Testis (tissue), 3 donors: Measurements from ENCODE around the gene HPD. TPM values are rescaled to one million over a fixed set of nuclear protein-coding genes. Genes with fewer than 3 reads are reported as not detected.

Source experiments
- DNase-seq: peaks from one replicate; pipeline ENCODE4 v3.0.0-alpha.2; 2019
- H3K27ac ChIP-seq, 2 donors: fragments of 200-600 bp; sonication (generic); one replicate each; pipeline ENCODE4 v1.5.1; 2019
- H3K27me3 ChIP-seq: fragments of 200-600 bp; sonication (generic); one replicate; pipeline ENCODE4 v1.5.1; 2019
- H3K36me3 ChIP-seq: fragments of 200-600 bp; sonication (generic); one replicate; pipeline ENCODE4 v1.5.1; 2017; ENCODE audit warnings: low read depth; ENCODE audit errors: missing control alignments
- H3K4me1 ChIP-seq: fragments of 200-600 bp; sonication (generic); one replicate; pipeline ENCODE4 v1.5.1; 2019
- H3K4me3 ChIP-seq, 2 donors: fragments of 200-600 bp; sonication (generic); one replicate each; pipeline ENCODE4 v1.5.1; 2017 to 2019
- H3K9me3 ChIP-seq: fragments of 200-600 bp; sonication (generic); one replicate; pipeline ENCODE4 v1.5.1; 2017
- CTCF ChIP-seq, 3 experiments: fragments of 450-650 bp in 2 of 3; fragments of 200-600 bp in 1 of 3; sonication (generic) in 1 of 3; IDR thresholded peaks; one replicate each; pipeline ENCODE4 v1.5.1; 2016 to 2019; ENCODE audit warnings: antibody characterized with exemption in 3 of 3, mild to moderate bottlenecking in 2 of 3, moderate library complexity in 1 of 3
- POLR2A ChIP-seq: fragments of 450-650 bp; IDR thresholded peaks from one replicate; pipeline ENCODE4 v1.6.1; 2017; ENCODE audit warnings: antibody characterized with exemption, mild to moderate bottlenecking, moderate library complexity
- WGBS, 2 donors: methylation state at CpG; one replicate each; pipeline ENCODE4 v1.1.5; 2018; 5-methylcytosine and 5-hydroxymethylcytosine counted together
- intact Hi-C: fragments of 100-400 bp; cut with DNase I; formaldehyde crosslinking; loops from one replicate; pipeline ENCODE4 v1.15.1; 2023; ENCODE audit warnings: low total_unique reads
- polyA plus RNA-seq: library from polyadenylated mRNA; stranded (reverse); fragments of 350-450 nt; fragmentation: Illumina TruSeq; extraction: RNeasy Lipid Tissue Mini Kit (QIAGEN cat#74804); gene quantifications from one replicate; pipeline ENCODE4 v1.2.3, GENCODE V29; 2014; ENCODE audit warnings: low read depth, low replicate concordance; ENCODE audit not compliant: insufficient read depth
- total RNA-seq, 2 donors: library from RNA; depleted of rRNA; stranded (reverse); fragments of >200 nt; gene quantifications; one replicate each; pipeline ENCODE4 v1.2.3, GENCODE V29; 2016

Gene HPD
- total and polyA plus RNA-seq, 3 donors from 2014 or later: 5.9 to 11.6 (median 10.6) TPM

GRCh38 chr12:121806546-121807423, 51.9 kb downstream of the HPD start:
- Histone ChIP-seq H3K36me3 (no peaks in the 10 kb centered on the region), H3K9me3 (no peaks in the 10 kb centered on the region), H3K4me1 (peaks cover 35% of the 10 kb centered on the region), H3K27ac (peak overlapping the region in 1 of 2 donors; percentile 50), H3K4me3 (peak overlapping the region; percentile 83 to 87), H3K27me3 (no peaks in the 10 kb centered on the region)
- no peak for TF ChIP-seq CTCF (IDR thresholded peaks at IDR 0.05)
- TF ChIP-seq POLR2A: no peak
- intact Hi-C loops: no loop called here
- no peak for DNase-seq
- 33 to 53% methylated on average over 13 to 21 of the region's 21 CpGs for WGBS, 2 donors

GRCh38 chr12:121806009-121806545, 52.6 kb downstream of the HPD start:
- peak overlapping the region; percentile 50 to 99 for H3K27ac ChIP-seq
- peaks cover 35% of the 10 kb centered on the region for H3K4me1 ChIP-seq
- H3K36me3 ChIP-seq: no peaks in the 10 kb centered on the region
- no peaks in the 10 kb centered on the region for H3K9me3 ChIP-seq
- H3K27me3 ChIP-seq: no peaks in the 10 kb centered on the region
- intact Hi-C loops: no loop called here
- WGBS, 2 donors: 5 to 7% methylated on average over 16 of the region's 16 CpGs
- no peak for DNase-seq
- peak overlapping the region; percentile 83 to 87 for H3K4me3 ChIP-seq
- TF ChIP-seq POLR2A (no peak), CTCF (IDR thresholded peaks at IDR 0.05) (no peak)

- Histone ChIP-seq H3K27me3 (no peaks in the 10 kb centered on the region), H3K4me1 (peaks cover 31% of the 10 kb centered on the region), H3K4me3 (peak overlapping the region; percentile 83 to 87), H3K36me3 (no peaks in the 10 kb centered on the region), H3K27ac (peak overlapping the region; percentile 91 to 99), H3K9me3 (no peaks in the 10 kb centered on the region)
- intact Hi-C loops: no loop called here
- DNase-seq: no peak
- WGBS, 2 donors: 1 to 2% methylated on average over 28 to 41 of the region's 45 CpGs
- TF ChIP-seq CTCF (IDR thresholded peaks at IDR 0.05) (no peak), POLR2A (no peak)
Measured at GRCh38 chr12:121805171-121806008, 53.3 kb downstream of the HPD start.

- H3K4me3 ChIP-seq: peak overlapping the region; percentile 83 to 87
- H3K27me3 ChIP-seq: no peaks in the 10 kb centered on the region
- TF ChIP-seq CTCF (IDR thresholded peaks at IDR 0.05) (no peak), POLR2A (no peak)
- no peaks in the 10 kb centered on the region for H3K9me3 ChIP-seq
- peak overlapping the region; percentile 91 to 99 for H3K27ac ChIP-seq
- DNase-seq: no peak
- no peaks in the 10 kb centered on the region for H3K36me3 ChIP-seq
- intact Hi-C loops: no loop called here
- WGBS, 2 donors: 1 to 3% methylated on average over 7 to 41 of the region's 63 CpGs
- H3K4me1 ChIP-seq: peaks cover 29% of the 10 kb centered on the region
Measured at GRCh38 chr12:121804417-121805111, 54.1 kb downstream of the HPD start.
